ENCODE data around the gene TMEM42. TPM values are rescaled to one million over a fixed set of nuclear protein-coding genes. Genes with fewer than 3 reads are reported as not detected.

TMEM42 gene
- total RNA-seq, 4 donors from 2014 or later, result 4.3 to 9.2 (median 7.0) TPM

DNA sequence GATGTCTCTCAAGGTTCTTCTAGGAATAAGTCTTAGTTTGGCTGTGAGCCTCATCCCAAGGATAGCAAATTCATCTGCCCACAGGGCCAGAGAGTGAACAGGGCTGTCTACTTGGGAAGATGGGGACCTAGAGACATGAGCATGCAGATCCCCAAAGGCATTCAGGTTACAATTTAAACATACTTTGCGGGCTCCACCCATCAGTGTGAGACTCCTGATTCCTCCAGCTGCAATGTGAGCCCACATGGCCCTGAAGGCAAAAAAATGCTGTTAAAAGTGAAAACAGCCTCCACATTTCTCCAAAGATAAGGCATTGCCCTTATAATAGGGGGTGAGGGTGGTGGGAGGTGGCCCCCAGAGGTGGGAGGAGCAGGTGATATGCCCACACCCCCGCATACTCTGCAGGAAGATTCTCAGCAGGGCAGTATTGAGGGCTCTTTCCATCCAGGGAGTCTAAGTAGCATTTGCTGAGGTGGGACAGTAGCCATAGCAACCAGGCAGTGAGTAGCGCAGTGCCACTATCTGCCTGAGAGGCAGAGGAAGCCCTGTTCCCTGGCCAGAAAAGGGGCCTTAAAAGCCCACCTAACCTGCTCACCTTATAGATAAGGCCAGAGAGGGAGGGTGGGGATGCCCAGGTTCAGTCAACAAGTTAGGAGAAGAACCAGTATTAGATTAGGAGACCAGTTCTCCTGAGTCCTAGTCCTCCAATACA is 43.9 kb downstream of the TMEM42 start:
- 72 to 78% methylated on average over 2 to 3 of the region's 3 CpGs for WGBS, 2 donors
- Histone ChIP-seq H3K36me3 (no peaks in the 10 kb centered on the region), H3K4me1 (no peaks in the 10 kb centered on the region), H3K27ac (no peak overlapping the region), H3K27me3 (peaks cover 0 to 52% (median 2%) of the 10 kb centered on the region in 4 donors), H3K4me3 (no peak overlapping the region), H3K9me3 (peaks cover 0 to 5% (median 0%) of the 10 kb centered on the region in 3 donors)
- TF ChIP-seq, protein P1, sequence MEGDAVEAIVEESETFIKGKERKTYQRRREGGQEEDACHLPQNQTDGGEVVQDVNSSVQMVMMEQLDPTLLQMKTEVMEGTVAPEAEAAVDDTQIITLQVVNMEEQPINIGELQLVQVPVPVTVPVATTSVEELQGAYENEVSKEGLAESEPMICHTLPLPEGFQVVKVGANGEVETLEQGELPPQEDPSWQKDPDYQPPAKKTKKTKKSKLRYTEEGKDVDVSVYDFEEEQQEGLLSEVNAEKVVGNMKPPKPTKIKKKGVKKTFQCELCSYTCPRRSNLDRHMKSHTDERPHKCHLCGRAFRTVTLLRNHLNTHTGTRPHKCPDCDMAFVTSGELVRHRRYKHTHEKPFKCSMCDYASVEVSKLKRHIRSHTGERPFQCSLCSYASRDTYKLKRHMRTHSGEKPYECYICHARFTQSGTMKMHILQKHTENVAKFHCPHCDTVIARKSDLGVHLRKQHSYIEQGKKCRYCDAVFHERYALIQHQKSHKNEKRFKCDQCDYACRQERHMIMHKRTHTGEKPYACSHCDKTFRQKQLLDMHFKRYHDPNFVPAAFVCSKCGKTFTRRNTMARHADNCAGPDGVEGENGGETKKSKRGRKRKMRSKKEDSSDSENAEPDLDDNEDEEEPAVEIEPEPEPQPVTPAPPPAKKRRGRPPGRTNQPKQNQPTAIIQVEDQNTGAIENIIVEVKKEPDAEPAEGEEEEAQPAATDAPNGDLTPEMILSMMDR (IDR thresholded peaks at IDR 0.05), result no peak
- no peak for TF ChIP-seq POLR2A (IDR thresholded peaks at IDR 0.05)
- DNase-seq, result no peak
- intact Hi-C loops (cut with DNase I), result no loop called here

DNA sequence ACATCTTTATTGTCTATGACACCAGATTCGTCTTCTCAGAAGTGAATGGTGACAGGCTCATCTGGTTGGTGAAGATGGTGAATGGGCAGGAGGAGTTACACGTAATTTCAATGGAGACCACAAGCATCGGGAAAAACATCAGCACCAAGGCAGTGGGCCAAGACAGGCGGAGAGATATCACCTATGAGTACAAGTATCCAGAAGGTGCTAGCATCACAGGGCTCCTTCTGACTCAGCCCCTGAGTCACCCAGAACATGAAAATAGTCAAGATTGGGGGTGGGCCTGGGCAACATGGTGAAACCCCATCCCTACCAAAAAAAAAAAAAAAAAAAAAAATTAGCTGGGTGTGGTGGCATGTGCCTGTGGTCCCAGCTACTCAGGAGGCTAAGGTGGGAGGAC is 45.3 kb downstream of the TMEM42 start:
- TF ChIP-seq POLR2A (IDR thresholded peaks at IDR 0.05), result no peak
- TF ChIP-seq, protein P1 (IDR thresholded peaks at IDR 0.05), result no peak
- peaks cover 0 to 5% (median 0%) of the 10 kb centered on the region in 3 donors for H3K9me3 ChIP-seq
- intact Hi-C loops (cut with DNase I), result no loop called here
- H3K4me3 ChIP-seq, result no peak overlapping the region
- no peak overlapping the region for H3K27ac ChIP-seq
- peaks cover 0 to 38% (median 2%) of the 10 kb centered on the region in 4 donors for H3K27me3 ChIP-seq
- DNase-seq, result no peak
- whole genome bisulfite sequencing, 2 donors, result 52 to 56% methylated on average over 3 of the region's 4 CpGs
- no peaks in the 10 kb centered on the region for H3K4me1 ChIP-seq
- no peaks in the 10 kb centered on the region for H3K36me3 ChIP-seq

DNA sequence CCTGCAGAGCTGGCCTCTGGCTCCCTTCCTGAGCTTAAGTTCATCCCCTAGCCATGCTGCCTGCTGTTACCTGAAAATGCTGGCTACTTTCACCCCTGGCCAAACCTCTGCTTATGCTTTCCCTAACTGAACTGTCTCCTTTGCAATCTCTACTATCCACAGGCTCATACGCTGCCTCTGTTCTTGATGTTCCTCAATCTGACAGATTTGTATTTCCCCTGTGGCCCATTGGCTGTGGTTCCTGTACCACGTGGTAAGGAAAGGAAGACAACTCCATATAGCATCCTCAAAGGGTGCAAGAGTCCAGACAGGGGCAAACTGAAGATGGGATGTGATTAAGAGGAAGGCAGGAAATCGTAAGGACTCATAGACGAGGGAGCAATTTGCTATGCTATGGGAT is 45.9 kb downstream of the TMEM42 start:
- H3K9me3 ChIP-seq, result peaks cover 0 to 5% (median 0%) of the 10 kb centered on the region in 3 donors
- 73 to 81% methylated on average over 3 to 4 of the region's 4 CpGs for WGBS, 2 donors

DNA sequence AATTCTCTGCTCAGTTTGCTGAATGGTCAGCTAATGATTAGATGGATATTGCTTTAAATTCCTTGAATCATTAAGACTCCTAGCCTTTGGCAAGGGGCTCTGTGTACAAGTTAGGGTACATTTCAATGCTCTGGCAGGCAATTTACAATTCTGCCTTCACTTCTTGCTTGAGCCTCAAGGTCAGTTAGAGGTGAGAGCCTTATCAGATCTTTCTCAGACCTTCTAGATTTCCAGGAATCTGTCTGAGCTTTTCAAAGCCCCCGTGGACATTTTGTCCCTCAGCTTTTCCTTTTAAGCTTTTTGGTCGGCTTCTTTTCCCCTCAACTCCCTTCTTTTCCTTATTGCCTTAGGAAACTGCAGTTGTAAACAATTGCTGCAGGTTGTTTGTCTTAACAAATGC is 47.4 kb downstream of the TMEM42 start:
- Histone ChIP-seq H3K27me3 (peaks cover 0 to 25% (median 2%) of the 10 kb centered on the region in 4 donors), H3K4me3 (no peak overlapping the region), H3K4me1 (peaks cover 0 to 6% (median 0%) of the 10 kb centered on the region in 3 donors), H3K9me3 (peaks cover 0 to 5% (median 0%) of the 10 kb centered on the region in 3 donors), H3K36me3 (no peaks in the 10 kb centered on the region), H3K27ac (no peak overlapping the region)
- intact Hi-C loops (cut with DNase I), result no loop called here
- TF ChIP-seq, protein P1 (IDR thresholded peaks at IDR 0.05), result no peak
- no peak for TF ChIP-seq POLR2A (IDR thresholded peaks at IDR 0.05)
- WGBS, 2 donors, result 11 to 45% methylated on average over 2 of the region's 2 CpGs
- DNase-seq, result no peak

More for the DNA sequence above, 45.9 kb downstream of the TMEM42 start:
- intact Hi-C loops (cut with DNase I), result no loop called here
- DNase-seq, result no peak
- H3K27ac ChIP-seq, result no peak overlapping the region
- no peak overlapping the region for H3K4me3 ChIP-seq
- H3K4me1 ChIP-seq, result no peaks in the 10 kb centered on the region
- TF ChIP-seq POLR2A (IDR thresholded peaks at IDR 0.05), result no peak
- TF ChIP-seq, protein P1 (IDR thresholded peaks at IDR 0.05), result no peak
- H3K36me3 ChIP-seq, result no peaks in the 10 kb centered on the region
- peaks cover 0 to 32% (median 2%) of the 10 kb centered on the region in 4 donors for H3K27me3 ChIP-seq

DNA sequence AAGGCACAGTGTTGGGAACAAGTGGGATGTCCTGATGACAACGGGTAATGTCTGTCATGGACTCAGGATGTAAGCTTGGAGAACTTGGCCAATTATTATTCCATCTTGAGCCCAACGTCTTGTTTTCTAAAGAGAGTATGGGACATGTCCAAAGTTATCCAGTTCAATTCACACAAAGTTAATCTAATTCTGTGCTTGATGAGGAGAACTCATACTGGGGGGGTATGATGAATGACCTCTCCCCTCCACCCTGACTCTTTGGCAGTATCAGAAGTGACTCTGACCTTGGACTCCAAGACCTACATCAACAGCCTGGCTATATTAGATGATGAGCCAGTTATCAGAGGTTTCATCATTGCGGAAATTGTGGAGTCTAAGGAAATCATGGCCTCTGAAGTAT is 49.0 kb downstream of the TMEM42 start:
- Histone ChIP-seq H3K4me1 (peaks cover 0 to 7% (median 0%) of the 10 kb centered on the region in 3 donors), H3K36me3 (peaks cover 0 to 1% (median 0%) of the 10 kb centered on the region in 3 donors), H3K9me3 (peaks cover 0 to 5% (median 0%) of the 10 kb centered on the region in 3 donors), H3K27ac (no peak overlapping the region), H3K4me3 (no peak overlapping the region), H3K27me3 (peaks cover 0 to 22% (median 2%) of the 10 kb centered on the region in 4 donors)
- DNase-seq, result no peak
- 91 to 98% methylated on average over 3 of the region's 3 CpGs for WGBS, 2 donors
- TF ChIP-seq, protein P1 (IDR thresholded peaks at IDR 0.05), result no peak
- no peak for TF ChIP-seq POLR2A (IDR thresholded peaks at IDR 0.05)
- intact Hi-C loops (cut with DNase I), result loop anchor here (5.0 to 10.0 kb wide), 2 partner anchors 124 to 378 kb away; no protein-coding TSS in a partner anchor

All from esophagus squamous epithelium (tissue), 5 donors.